ENCODE data around the gene ZNF496. TPM values are rescaled to one million over a fixed set of nuclear protein-coding genes. Genes with fewer than 3 reads are reported as not detected.
"Not testable (repeated sequence)": the region's sequence is repeated elsewhere in the genome, so short reads cannot be mapped to it uniquely, and the experiment has no call there.

Gene ZNF496
- total and polyA plus RNA-seq, 2 of the 13 experiments (the other 11 are each of a cell fraction or from before 2014, with no cell fraction given): 14.8 to 18.6 TPM

- TF ChIP-seq HOXA3 (CRISPR knock-in tag; IDR thresholded peaks at IDR 0.05): peak; percentile 41; the same call in 1 of the 2 replicates
These were observed at the start of gene ZNF496 (continued) for GRCh38 chr1:247331525-247332214.

- Histone ChIP-seq H3K36me3 (replicated peaks in 1 of 2; ENCODE audit: control insufficient read depth in 1 of 2, insufficient read depth in 2 of 2, low read length in 2 of 2) (no peaks in the 10 kb centered on the region), H3K9ac (ENCODE audit: insufficient read depth, low read depth, low read length) (no peak overlapping the region), H3K4me2 (ENCODE audit: low read depth, low read length) (no peak overlapping the region), H3K9me3 (ENCODE audit: low read length) (peaks cover 4% of the 10 kb centered on the region; the same call in 1 of the 2 replicates), H2AFZ (ENCODE audit: low read length) (no peak overlapping the region), H3K4me1 (ENCODE audit: insufficient read depth, low read length) (no peaks in the 10 kb centered on the region), H3K27ac (ENCODE audit: extremely low read length, insufficient read depth, low read length) (no peak overlapping the region), H3K27me3 (ENCODE audit: control insufficient read depth in 1 of 2, insufficient read depth in 2 of 2, low read length in 2 of 2) (peaks cover 0 to 26% of the 10 kb centered on the region in 2 experiments; a peak in 3 of 5 replicates), H3K79me2 (ENCODE audit: insufficient read depth, low read length) (no peaks in the 10 kb centered on the region), H4K20me1 (ENCODE audit: insufficient read depth, low read length) (no peaks in the 10 kb centered on the region), H3K4me3 (replicated peaks in 1 of 3; ENCODE audit: insufficient read depth in 1 of 3, low read depth in 2 of 3, low read length in 3 of 3) (no peak overlapping the region)
- WGBS (ENCODE audit: low lambda C conversion rate): 41% methylated on average over 19 of the region's 20 CpGs
- DNase-seq (ENCODE audit: low spot score) (no peak), ATAC-seq (no peak), FAIRE-seq (no peak)
- in situ Hi-C loops (cut with HindIII; ENCODE audit: extremely low pct_ligation_motif_present, low pct_unique_long_range_greater_than_20kb): no loop called here
- ChIA-PET CTCF (ENCODE audit: low intra/inter-chr PET ratio, low total read pairs) (no interaction called here), POLR2A (no interaction called here)
- no TSS peak for BruUV-seq (replicated peaks)
- intact Hi-C loops (cut with micrococcal nuclease; ENCODE audit: unreplicated experiment): no loop called here
- TF ChIP-seq TMF1 (CRISPR knock-in tag; IDR thresholded peaks at IDR 0.05; ENCODE audit: low read depth): no peak
- TF ChIP-seq CC2D1A (CRISPR knock-in tag; IDR thresholded peaks at IDR 0.05): no peak
- peak; percentile 26; the same call in 1 of the 2 replicates for TF ChIP-seq MNT (IDR thresholded peaks at IDR 0.05)
These were observed 46.8 kb upstream of the ZNF496 start for GRCh38 chr1:247378334-247379073.

GRCh38 chr1:247377656-247378055 lies 46.0 kb upstream of the ZNF496 start:
- H3K4me3 ChIP-seq (replicated peaks in 1 of 3; ENCODE audit: insufficient read depth in 1 of 3, low read depth in 2 of 3, low read length in 3 of 3); H2AFZ ChIP-seq (ENCODE audit: low read length); H3K27ac ChIP-seq (ENCODE audit: extremely low read length, insufficient read depth, low read length); DNase-seq (ENCODE audit: low spot score); H3K9me3 ChIP-seq (ENCODE audit: low read length); H3K36me3 ChIP-seq (replicated peaks in 1 of 2; ENCODE audit: control insufficient read depth in 1 of 2, insufficient read depth in 2 of 2, low read length in 2 of 2); intact Hi-C loops (cut with micrococcal nuclease; ENCODE audit: unreplicated experiment); H3K79me2 ChIP-seq (ENCODE audit: insufficient read depth, low read length); FAIRE-seq; CTCF ChIA-PET (ENCODE audit: low intra/inter-chr PET ratio, low total read pairs); BruUV-seq (replicated peaks); in situ Hi-C loops (cut with HindIII; ENCODE audit: extremely low pct_ligation_motif_present, low pct_unique_long_range_greater_than_20kb); ATAC-seq; POLR2A ChIA-PET; H4K20me1 ChIP-seq (ENCODE audit: insufficient read depth, low read length); H3K4me1 ChIP-seq (ENCODE audit: insufficient read depth, low read length); H3K4me2 ChIP-seq (ENCODE audit: low read depth, low read length); H3K9ac ChIP-seq (ENCODE audit: insufficient read depth, low read depth, low read length): not testable (repeated sequence)
- peaks cover 0 to 26% of the 10 kb centered on the region in 2 experiments; a peak in 3 of 5 replicates for H3K27me3 ChIP-seq (ENCODE audit: control insufficient read depth in 1 of 2, insufficient read depth in 2 of 2, low read length in 2 of 2)
- WGBS (ENCODE audit: low lambda C conversion rate): 3% methylated on average over 7 of the region's 7 CpGs
